Measurements from ENCODE around the gene TBCEL.

- no peak for TF ChIP-seq CTCF (IDR thresholded peaks at IDR 0.05; ENCODE audit: low read depth, low read length, poor library complexity, severe bottlenecking)
- no peak for TF ChIP-seq EZH2phosphoT487 (IDR thresholded peaks at IDR 0.05; ENCODE audit: borderline replicate concordance, low read length)
These were observed 63.0 kb downstream of the TBCEL start for GRCh38 chr11:121086866-121087265.

All from DOHH2 (cell line).